ENCODE results near the gene UQCC2.

UQCC2 gene

GRCh38 chr6:33692760-33693158 is 18.7 kb downstream of the UQCC2 start:
- peak overlapping the region; percentile 11 for H2AK5ac ChIP-seq (ENCODE audit: low read length, severe bottlenecking)
- H2AFZ ChIP-seq (ENCODE audit: low read depth, low read length): no peak overlapping the region
- no peak overlapping the region for H2BK15ac ChIP-seq (ENCODE audit: low read depth, poor library complexity, severe bottlenecking)
- H3K4ac ChIP-seq (ENCODE audit: low read depth in 1 of 2, low read length in 2 of 2): no peak overlapping the region
- no peak overlapping the region for H4K8ac ChIP-seq (ENCODE audit: low read length)
- no peak overlapping the region for H3K23ac ChIP-seq (ENCODE audit: low read length in 2 of 2)
- H3K4me1 ChIP-seq (ENCODE audit: control insufficient read depth, insufficient read depth, low read depth, low read length): peaks cover 45% of the 10 kb centered on the region
- no peak overlapping the region for H3K4me3 ChIP-seq (ENCODE audit: insufficient read depth in 1 of 2, low read depth in 1 of 2, low read length in 2 of 2)
- no peak overlapping the region for H3K4me2 ChIP-seq (ENCODE audit: low read length, poor library complexity, severe bottlenecking)
- no peak overlapping the region for H2BK12ac ChIP-seq (ENCODE audit: low read length in 2 of 2)
- no peak overlapping the region for H4K91ac ChIP-seq (ENCODE audit: low read length)
- H2BK120ac ChIP-seq (ENCODE audit: low read depth, low read length): no peak overlapping the region
- no peak overlapping the region for H3K14ac ChIP-seq (ENCODE audit: low read length in 2 of 2)
- no peaks in the 10 kb centered on the region for H3K27me3 ChIP-seq (ENCODE audit: control insufficient read depth in 1 of 2, insufficient read depth in 1 of 2, low read length in 2 of 2)
- H3K9me3 ChIP-seq (ENCODE audit: control insufficient read depth, low read length): no peaks in the 10 kb centered on the region
- DNase-seq: peak; percentile 64
- no peak overlapping the region for H3K9ac ChIP-seq (ENCODE audit: low read length)
- H3K36me3 ChIP-seq (ENCODE audit: control insufficient read depth in 1 of 2, insufficient read depth in 2 of 2, low read depth in 1 of 2, low read length in 2 of 2): peaks cover 83 to 98% of the 10 kb centered on the region in 2 experiments
- peaks cover 11% of the 10 kb centered on the region for H3K79me1 ChIP-seq (replicated peaks; ENCODE audit: low read length, poor library complexity, severe bottlenecking)
- no peak overlapping the region for H2BK5ac ChIP-seq (ENCODE audit: low read depth, low read length, poor library complexity, severe bottlenecking)
- H3K18ac ChIP-seq (ENCODE audit: low read depth in 1 of 2, low read length in 2 of 2): peak overlapping the region in 1 of 2 experiments; percentile 29
- no peak overlapping the region for H3K27ac ChIP-seq (ENCODE audit: low read length, poor library complexity, severe bottlenecking)
- WGBS: 78% methylated on average over 10 of the region's 10 CpGs

- H3K4me3 ChIP-seq (ENCODE audit: insufficient read depth in 1 of 2, low read depth in 1 of 2, low read length in 2 of 2): no peak overlapping the region
- H3K4me1 ChIP-seq (ENCODE audit: control insufficient read depth, insufficient read depth, low read depth, low read length): peaks cover 42% of the 10 kb centered on the region
- WGBS: 87% methylated on average over 12 of the region's 12 CpGs
- H3K14ac ChIP-seq (ENCODE audit: low read length in 2 of 2): no peak overlapping the region
- H3K9ac ChIP-seq (ENCODE audit: low read length): peak overlapping the region; percentile 22
- no peak overlapping the region for H3K23ac ChIP-seq (ENCODE audit: low read length in 2 of 2)
- no peak overlapping the region for H2AFZ ChIP-seq (ENCODE audit: low read depth, low read length)
- H3K27ac ChIP-seq (ENCODE audit: low read length, poor library complexity, severe bottlenecking): no peak overlapping the region
- no peak overlapping the region for H2BK5ac ChIP-seq (ENCODE audit: low read depth, low read length, poor library complexity, severe bottlenecking)
- no peak overlapping the region for H2BK15ac ChIP-seq (ENCODE audit: low read depth, poor library complexity, severe bottlenecking)
- H4K8ac ChIP-seq (ENCODE audit: low read length): no peak overlapping the region
- no peak overlapping the region for H3K18ac ChIP-seq (ENCODE audit: low read depth in 1 of 2, low read length in 2 of 2)
- DNase-seq: no peak
- H3K27me3 ChIP-seq (ENCODE audit: control insufficient read depth in 1 of 2, insufficient read depth in 1 of 2, low read length in 2 of 2): no peaks in the 10 kb centered on the region
- no peaks in the 10 kb centered on the region for H3K9me3 ChIP-seq (ENCODE audit: control insufficient read depth, low read length)
- H3K36me3 ChIP-seq (ENCODE audit: control insufficient read depth in 1 of 2, insufficient read depth in 2 of 2, low read depth in 1 of 2, low read length in 2 of 2): peaks cover 83 to 97% of the 10 kb centered on the region in 2 experiments
- H4K91ac ChIP-seq (ENCODE audit: low read length): no peak overlapping the region
- H2BK120ac ChIP-seq (ENCODE audit: low read depth, low read length): no peak overlapping the region
- peak overlapping the region in 1 of 2 experiments; percentile 10 for H2BK12ac ChIP-seq (ENCODE audit: low read length in 2 of 2)
- peaks cover 11% of the 10 kb centered on the region for H3K79me1 ChIP-seq (replicated peaks; ENCODE audit: low read length, poor library complexity, severe bottlenecking)
- H3K4ac ChIP-seq (ENCODE audit: low read depth in 1 of 2, low read length in 2 of 2): peak overlapping the region in 1 of 2 experiments; percentile 24
- no peak overlapping the region for H3K4me2 ChIP-seq (ENCODE audit: low read length, poor library complexity, severe bottlenecking)
- no peak overlapping the region for H2AK5ac ChIP-seq (ENCODE audit: low read length, severe bottlenecking)
These were observed 19.3 kb downstream of the UQCC2 start for GRCh38 chr6:33692078-33692759.

- no peak overlapping the region for H3K4me2 ChIP-seq (ENCODE audit: low read length, poor library complexity, severe bottlenecking)
- H2BK5ac ChIP-seq (ENCODE audit: low read depth, low read length, poor library complexity, severe bottlenecking): no peak overlapping the region
- H2BK12ac ChIP-seq (ENCODE audit: low read length in 2 of 2): no peak overlapping the region
These were observed 19.9 kb downstream of the UQCC2 start for GRCh38 chr6:33691456-33692077.

GRCh38 chr6:33690766-33691165 is 20.7 kb downstream of the UQCC2 start:
- Histone ChIP-seq H2BK15ac (ENCODE audit: low read depth, poor library complexity, severe bottlenecking) (no peak overlapping the region), H3K4me1 (ENCODE audit: control insufficient read depth, insufficient read depth, low read depth, low read length) (peaks cover 35% of the 10 kb centered on the region), H3K23ac (ENCODE audit: low read length in 2 of 2) (no peak overlapping the region), H3K27me3 (ENCODE audit: control insufficient read depth in 1 of 2, insufficient read depth in 1 of 2, low read length in 2 of 2) (no peaks in the 10 kb centered on the region), H3K27ac (ENCODE audit: low read length, poor library complexity, severe bottlenecking) (no peak overlapping the region), H2BK12ac (ENCODE audit: low read length in 2 of 2) (no peak overlapping the region), H3K4me3 (ENCODE audit: insufficient read depth in 1 of 2, low read depth in 1 of 2, low read length in 2 of 2) (no peak overlapping the region), H3K4me2 (ENCODE audit: low read length, poor library complexity, severe bottlenecking) (no peak overlapping the region), H3K14ac (ENCODE audit: low read length in 2 of 2) (no peak overlapping the region), H3K4ac (ENCODE audit: low read depth in 1 of 2, low read length in 2 of 2) (no peak overlapping the region), H3K9me3 (ENCODE audit: control insufficient read depth, low read length) (no peaks in the 10 kb centered on the region), H4K91ac (ENCODE audit: low read length) (no peak overlapping the region), H3K9ac (ENCODE audit: low read length) (no peak overlapping the region), H3K18ac (ENCODE audit: low read depth in 1 of 2, low read length in 2 of 2) (no peak overlapping the region), H2AK5ac (ENCODE audit: low read length, severe bottlenecking) (no peak overlapping the region), H2AFZ (ENCODE audit: low read depth, low read length) (no peak overlapping the region), H3K79me1 (replicated peaks; ENCODE audit: low read length, poor library complexity, severe bottlenecking) (peaks cover 11% of the 10 kb centered on the region), H2BK120ac (ENCODE audit: low read depth, low read length) (no peak overlapping the region), H2BK5ac (ENCODE audit: low read depth, low read length, poor library complexity, severe bottlenecking) (no peak overlapping the region), H4K8ac (ENCODE audit: low read length) (no peak overlapping the region), H3K36me3 (ENCODE audit: control insufficient read depth in 1 of 2, insufficient read depth in 2 of 2, low read depth in 1 of 2, low read length in 2 of 2) (peaks cover 86 to 98% of the 10 kb centered on the region in 2 experiments)
- 90% methylated on average over 11 of the region's 13 CpGs for WGBS
- no peak for DNase-seq

More at GRCh38 chr6:33691456-33692077, 19.9 kb downstream of the UQCC2 start:
- Histone ChIP-seq H3K4ac (ENCODE audit: low read depth in 1 of 2, low read length in 2 of 2) (no peak overlapping the region), H2AFZ (ENCODE audit: low read depth, low read length) (no peak overlapping the region), H3K79me1 (replicated peaks; ENCODE audit: low read length, poor library complexity, severe bottlenecking) (peaks cover 11% of the 10 kb centered on the region), H3K4me3 (ENCODE audit: insufficient read depth in 1 of 2, low read depth in 1 of 2, low read length in 2 of 2) (no peak overlapping the region), H4K8ac (ENCODE audit: low read length) (no peak overlapping the region), H3K27me3 (ENCODE audit: control insufficient read depth in 1 of 2, insufficient read depth in 1 of 2, low read length in 2 of 2) (no peaks in the 10 kb centered on the region), H4K91ac (ENCODE audit: low read length) (no peak overlapping the region), H3K9me3 (ENCODE audit: control insufficient read depth, low read length) (no peaks in the 10 kb centered on the region), H2BK15ac (ENCODE audit: low read depth, poor library complexity, severe bottlenecking) (no peak overlapping the region), H3K18ac (ENCODE audit: low read depth in 1 of 2, low read length in 2 of 2) (no peak overlapping the region), H3K4me1 (ENCODE audit: control insufficient read depth, insufficient read depth, low read depth, low read length) (peaks cover 35% of the 10 kb centered on the region), H3K23ac (ENCODE audit: low read length in 2 of 2) (no peak overlapping the region), H3K36me3 (ENCODE audit: control insufficient read depth in 1 of 2, insufficient read depth in 2 of 2, low read depth in 1 of 2, low read length in 2 of 2) (peaks cover 85 to 98% of the 10 kb centered on the region in 2 experiments), H2AK5ac (ENCODE audit: low read length, severe bottlenecking) (no peak overlapping the region), H3K9ac (ENCODE audit: low read length) (peak overlapping the region; percentile 22), H2BK120ac (ENCODE audit: low read depth, low read length) (no peak overlapping the region), H3K14ac (ENCODE audit: low read length in 2 of 2) (no peak overlapping the region), H3K27ac (ENCODE audit: low read length, poor library complexity, severe bottlenecking) (no peak overlapping the region)
- WGBS: 95% methylated on average over 15 of the region's 15 CpGs
- no peak for DNase-seq

All from mesenchymal stem cell (in vitro differentiated cells and primary cell).